BLaER1 treated with 17β-estradiol and CSF1 and Interleukin-3, amounts not matched to agents 10 nM and 100 nM (cell line): Measurements from ENCODE around the gene CCP110.

Experiments
- H3K27ac ChIP-seq, 11 experiments: shearing (Covaris generic); formaldehyde crosslinking; 2 replicates each; pipeline ENCODE4 v1.8.1; 2022
- H3K27me3 ChIP-seq, 11 experiments: shearing (Covaris generic); formaldehyde crosslinking; 2 replicates each; pipeline ENCODE4 v1.8.1; 2022
- H3K36me3 ChIP-seq, 11 experiments: shearing (Covaris generic); formaldehyde crosslinking; 2 replicates each; pipeline ENCODE4 v1.8.1; 2022
- H3K4me1 ChIP-seq, 10 experiments: shearing (Covaris generic); formaldehyde crosslinking; 2 replicates each; pipeline ENCODE4 v1.8.1; 2022
- H3K4me2 ChIP-seq, 11 experiments: shearing (Covaris generic); formaldehyde crosslinking; 2 replicates each; pipeline ENCODE4 v1.8.1; 2022
- H3K4me3 ChIP-seq, 10 experiments: shearing (Covaris generic); formaldehyde crosslinking; 2 replicates each; pipeline ENCODE4 v1.8.1; 2022
- H3K9ac ChIP-seq, 11 experiments: shearing (Covaris generic); formaldehyde crosslinking; 2 replicates each; pipeline ENCODE4 v1.8.1; 2022
- H3K9me3 ChIP-seq, 11 experiments: shearing (Covaris generic); formaldehyde crosslinking; replicated peaks in 1 of 11; 2 replicates each; pipeline ENCODE4 v1.8.1; 2022
- H4K20me1 ChIP-seq, 11 experiments: shearing (Covaris generic); formaldehyde crosslinking; 2 replicates each; pipeline ENCODE4 v1.8.1; 2022
- Cebpa-rat ChIP-seq, 11 experiments: shearing (Covaris generic); IDR thresholded peaks; 2 replicates each; pipeline ENCODE4 v1.8.1; 2022

CCP110 gene

DNA sequence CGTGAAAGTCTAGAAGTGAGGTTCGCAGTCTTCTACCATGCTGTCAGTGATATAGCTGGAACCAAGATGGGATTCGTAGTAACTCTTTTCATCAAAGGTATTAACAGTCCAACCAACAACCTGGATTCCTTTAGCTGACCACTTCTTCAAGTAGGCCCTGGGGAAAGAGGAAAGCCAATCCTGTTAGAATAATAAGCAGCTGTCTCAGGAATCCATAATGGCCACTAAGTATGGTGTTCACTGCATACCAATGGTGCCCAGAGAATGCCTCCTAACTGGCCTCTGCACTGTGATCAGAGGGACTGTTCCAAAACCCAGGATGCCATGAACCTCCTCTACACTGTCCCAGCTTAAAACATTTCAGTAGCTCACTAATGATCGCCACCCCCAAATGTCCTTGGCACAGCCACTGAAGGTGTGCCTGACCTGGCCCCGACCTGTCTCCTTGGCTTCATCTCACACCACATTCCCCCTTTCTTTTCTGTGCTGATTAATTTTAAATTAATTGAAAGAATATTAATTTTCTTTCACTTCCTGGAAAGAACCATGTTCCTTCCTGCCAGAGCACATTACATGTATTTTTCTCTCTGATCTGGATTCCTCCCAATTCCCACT, 20.2 kb upstream of the CCP110 start:
- peaks cover 79 to 100% (median 96%) of the 10 kb centered on the region in 11 experiments for H3K36me3 ChIP-seq

DNA sequence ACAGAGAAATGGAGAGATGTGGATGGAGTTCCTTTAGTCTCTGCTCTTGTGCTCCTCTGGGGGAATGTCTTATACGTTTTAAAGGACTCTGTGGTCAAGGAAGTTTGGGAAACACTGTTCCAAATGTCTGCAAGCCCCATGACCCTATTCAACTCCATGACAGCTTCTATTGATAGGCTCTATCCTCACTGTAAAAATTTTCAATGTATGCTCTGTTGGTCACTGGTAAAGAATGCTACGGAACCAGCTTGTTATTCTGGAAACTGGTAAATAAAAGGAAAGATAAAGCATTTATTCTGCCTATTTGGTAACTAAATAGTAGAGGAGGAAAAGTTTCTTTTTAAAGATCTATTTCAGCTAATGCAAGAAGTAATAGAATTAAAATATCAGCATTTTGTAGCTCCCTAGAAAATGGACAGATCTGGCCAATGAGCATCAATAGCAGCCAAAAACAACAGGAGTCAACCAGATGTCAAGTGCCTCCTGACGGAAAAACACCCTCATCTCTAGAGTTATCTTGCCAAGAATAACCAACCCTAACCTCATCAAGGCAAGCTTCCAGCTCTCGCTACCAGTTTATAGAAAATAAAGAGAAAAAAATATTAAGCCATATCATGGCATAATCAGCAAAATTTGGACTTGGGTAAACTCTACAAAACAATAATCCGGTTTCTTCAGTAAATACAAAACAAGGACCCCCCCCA, 18.0 kb upstream of the CCP110 start:
- Histone ChIP-seq H3K4me2 (no peak overlapping the region), H3K9ac (no peak overlapping the region), H3K4me1 (peaks cover 0 to 31% (median under 1%) of the 10 kb centered on the region in 10 experiments; a peak in 10 of 20 replicates), H3K36me3 (peaks cover 95 to 100% (median 97%) of the 10 kb centered on the region in 11 experiments), H3K27ac (no peak overlapping the region), H3K4me3 (no peak overlapping the region), H3K9me3 (no peaks in the 10 kb centered on the region), H4K20me1 (peaks cover 0 to 17% (median 0%) of the 10 kb centered on the region in 11 experiments; a peak in 4 of 22 replicates), H3K27me3 (no peaks in the 10 kb centered on the region)
- no peak for TF ChIP-seq Cebpa-rat (IDR thresholded peaks at IDR 0.05)

More for the DNA sequence above, 20.2 kb upstream of the CCP110 start:
- peaks cover 0 to 10% (median 0%) of the 10 kb centered on the region in 10 experiments; a peak in 3 of 20 replicates for H3K4me1 ChIP-seq
- H3K9me3 ChIP-seq = no peaks in the 10 kb centered on the region
- H3K27ac ChIP-seq = no peak overlapping the region
- no peaks in the 10 kb centered on the region for H3K27me3 ChIP-seq
- no peak overlapping the region for H3K4me2 ChIP-seq
- no peak overlapping the region for H3K9ac ChIP-seq
- H4K20me1 ChIP-seq = peaks cover 0 to 17% (median 0%) of the 10 kb centered on the region in 11 experiments; a peak in 4 of 22 replicates
- TF ChIP-seq Cebpa-rat (IDR thresholded peaks at IDR 0.05) = no peak
- no peak overlapping the region for H3K4me3 ChIP-seq

DNA sequence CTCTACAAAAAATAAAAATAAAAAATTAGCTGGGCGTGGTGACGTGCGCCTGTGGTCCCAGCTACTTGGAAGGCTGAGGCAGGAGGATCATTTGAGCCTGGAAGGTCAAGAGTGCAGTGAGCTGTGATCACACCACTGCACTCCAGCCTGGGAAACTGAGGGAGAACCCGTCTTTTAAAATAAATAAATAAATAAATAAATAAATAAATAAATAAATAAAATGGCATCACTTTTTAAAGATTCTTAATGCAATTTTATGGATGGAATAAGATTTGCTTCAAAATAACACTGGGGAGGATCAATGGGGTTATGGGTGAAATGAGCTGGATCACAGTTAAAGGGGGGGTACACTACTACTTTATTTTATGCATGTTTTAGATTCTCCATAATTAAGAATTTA, 16.8 kb upstream of the CCP110 start:
- Histone ChIP-seq H3K9ac (no peak overlapping the region), H3K4me3 (no peak overlapping the region), H3K9me3 (peaks cover 0 to 3% (median 0%) of the 10 kb centered on the region in 11 experiments; a peak in 1 of 22 replicates), H3K27ac (no peak overlapping the region), H3K36me3 (peaks cover 85 to 100% (median 92%) of the 10 kb centered on the region in 11 experiments), H3K4me2 (no peak overlapping the region), H3K27me3 (no peaks in the 10 kb centered on the region), H4K20me1 (peaks cover 0 to 12% (median 0%) of the 10 kb centered on the region in 11 experiments; a peak in 4 of 22 replicates), H3K4me1 (peaks cover 0 to 44% (median 3%) of the 10 kb centered on the region in 10 experiments; a peak in 10 of 20 replicates)
- no peak for TF ChIP-seq Cebpa-rat (IDR thresholded peaks at IDR 0.05)

DNA sequence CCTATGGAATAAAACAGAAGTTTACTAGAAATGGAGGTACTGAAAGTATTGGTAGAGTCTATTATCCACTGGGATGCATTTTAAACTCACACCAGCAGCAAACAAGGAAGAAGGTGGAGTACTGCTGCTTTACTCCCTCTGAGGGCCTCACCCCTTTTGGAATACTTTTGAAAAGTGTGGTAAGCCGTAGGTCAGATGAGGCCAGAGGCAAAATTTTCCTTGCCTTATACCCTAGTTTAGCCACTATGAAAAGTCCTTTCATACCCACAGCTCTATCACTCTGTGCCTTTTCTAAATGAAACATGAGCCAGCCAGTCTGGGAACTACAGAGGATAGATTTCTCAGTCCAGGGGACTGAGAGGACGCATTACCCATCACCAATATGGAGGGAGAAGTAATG, 15.9 kb upstream of the CCP110 start:
- TF ChIP-seq Cebpa-rat (IDR thresholded peaks at IDR 0.05) = no peak
- no peak overlapping the region for H3K9ac ChIP-seq
- H3K4me3 ChIP-seq = no peak overlapping the region
- H3K9me3 ChIP-seq = peaks cover 0 to 10% (median 3%) of the 10 kb centered on the region in 11 experiments; a peak in 6 of 22 replicates
- no peaks in the 10 kb centered on the region for H3K27me3 ChIP-seq
- H3K4me2 ChIP-seq = peak overlapping the region in 1 of 11 experiments; percentile 97; a peak in 2 of 22 replicates
- H3K4me1 ChIP-seq = peaks cover 0 to 53% (median 3%) of the 10 kb centered on the region in 10 experiments; a peak in 11 of 20 replicates
- H3K36me3 ChIP-seq = peaks cover 76 to 100% (median 91%) of the 10 kb centered on the region in 11 experiments
- H3K27ac ChIP-seq = no peak overlapping the region
- peaks cover 0 to 12% (median 0%) of the 10 kb centered on the region in 11 experiments; a peak in 4 of 22 replicates for H4K20me1 ChIP-seq

DNA sequence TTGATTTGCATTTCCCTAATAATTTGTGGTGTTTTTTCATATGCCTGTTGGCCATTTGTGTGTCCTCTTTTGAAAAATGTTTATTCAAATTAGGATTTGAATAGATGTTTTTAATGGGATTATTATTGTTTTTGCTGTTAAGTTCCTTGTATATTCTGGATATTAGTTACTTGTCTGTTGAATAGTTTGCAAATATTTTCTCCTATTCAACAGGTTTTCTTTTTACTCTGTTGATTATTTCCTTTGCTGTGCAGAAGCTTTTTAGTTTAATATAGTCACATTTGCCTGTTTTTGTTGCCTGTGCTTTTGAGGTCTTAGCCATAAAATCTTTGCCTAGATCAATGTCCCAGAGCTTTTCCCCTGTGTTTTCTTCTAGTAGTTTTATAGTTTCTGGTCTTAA, 11.4 kb upstream of the CCP110 start:
- Histone ChIP-seq H3K4me3 (no peak overlapping the region), H4K20me1 (peaks cover 0 to 5% (median 0%) of the 10 kb centered on the region in 11 experiments; a peak in 1 of 22 replicates), H3K4me1 (peaks cover 0 to 97% (median 20%) of the 10 kb centered on the region in 10 experiments; a peak in 17 of 20 replicates), H3K27me3 (no peaks in the 10 kb centered on the region), H3K27ac (peak overlapping the region in 7 of 11 experiments; percentile 48 to 86 (median 77); a peak in 11 of 22 replicates), H3K9ac (no peak overlapping the region), H3K4me2 (peak overlapping the region in 3 of 11 experiments; percentile 71 to 97 (median 89); a peak in 4 of 22 replicates), H3K9me3 (peaks cover 0 to 11% (median 4%) of the 10 kb centered on the region in 11 experiments; a peak in 6 of 22 replicates), H3K36me3 (peaks cover 54 to 95% (median 85%) of the 10 kb centered on the region in 11 experiments)
- no peak for TF ChIP-seq Cebpa-rat (IDR thresholded peaks at IDR 0.05)

DNA sequence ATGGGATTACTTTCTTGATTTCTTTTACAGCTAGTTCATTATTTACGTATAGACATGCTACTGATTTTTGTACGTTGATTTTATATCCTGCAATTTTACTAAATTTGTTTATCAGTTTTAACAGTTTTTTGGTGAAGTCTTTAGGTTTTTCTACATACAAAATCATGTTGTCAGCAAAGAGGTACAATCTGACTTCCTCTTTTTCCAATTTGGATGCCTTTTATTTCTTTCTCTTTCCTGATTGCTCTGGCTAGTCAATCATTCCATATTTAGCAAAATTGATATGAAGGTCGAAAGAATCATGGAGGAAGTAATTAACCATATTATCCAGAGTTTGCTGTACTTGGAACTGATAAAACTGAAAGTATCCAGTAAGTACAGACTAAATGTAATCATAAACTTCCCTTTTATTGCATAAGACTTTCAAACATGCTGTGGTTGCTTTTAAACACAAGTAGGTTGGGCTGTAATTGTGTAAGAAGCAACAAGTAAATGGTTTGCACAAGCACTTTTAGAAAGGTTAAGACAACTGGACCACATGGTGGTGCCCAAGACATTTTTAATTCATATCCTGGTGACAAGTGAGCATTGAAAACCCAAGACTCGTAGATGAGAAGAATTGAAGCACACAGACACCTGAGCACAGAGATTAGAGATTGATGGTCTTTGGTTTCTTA, 10.2 kb upstream of the CCP110 start:
- Histone ChIP-seq H4K20me1 (no peaks in the 10 kb centered on the region), H3K9ac (peak overlapping the region in 7 of 11 experiments; percentile 11 to 68 (median 55); a peak in 10 of 22 replicates), H3K9me3 (peaks cover 0 to 11% (median 4%) of the 10 kb centered on the region in 11 experiments; a peak in 6 of 22 replicates), H3K4me1 (peaks cover 0 to 100% (median 21%) of the 10 kb centered on the region in 10 experiments; a peak in 17 of 20 replicates), H3K4me3 (peak overlapping the region in 4 of 10 experiments; percentile 21 to 36 (median 29); a peak in 7 of 20 replicates), H3K27me3 (no peaks in the 10 kb centered on the region), H3K4me2 (peak overlapping the region in 10 of 11 experiments; percentile 14 to 97 (median 63); a peak in 18 of 22 replicates), H3K27ac (peak overlapping the region in 10 of 11 experiments; percentile 27 to 86 (median 64); a peak in 18 of 22 replicates), H3K36me3 (peaks cover 42 to 93% (median 74%) of the 10 kb centered on the region in 11 experiments)
- TF ChIP-seq Cebpa-rat (IDR thresholded peaks at IDR 0.05) = peak in 9 of 11 experiments; percentile 18 to 94 (median 65); a peak in 11 of 22 replicates

DNA sequence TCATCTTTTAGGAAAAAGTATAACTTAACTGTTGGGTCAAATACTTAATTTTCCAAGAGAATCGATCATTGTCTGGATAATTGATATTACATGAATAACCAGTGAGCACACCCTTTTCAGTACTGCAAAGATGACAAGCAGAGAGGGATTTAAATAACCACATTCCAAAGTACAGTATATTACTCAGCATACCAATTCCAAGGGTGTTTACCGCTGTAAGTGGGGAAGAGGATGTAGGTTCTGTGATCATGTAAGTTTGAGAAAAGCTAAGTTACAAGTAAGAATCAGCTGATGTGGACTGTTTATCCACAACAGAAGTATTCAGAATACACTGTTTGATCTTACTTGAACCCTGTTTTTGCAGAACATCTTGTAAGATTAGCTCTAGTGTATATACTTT, 8.0 kb upstream of the CCP110 start:
- Histone ChIP-seq H3K4me3 (peak overlapping the region in 2 of 10 experiments; percentile 10 to 93; a peak in 2 of 20 replicates), H3K36me3 (peaks cover 23 to 77% (median 58%) of the 10 kb centered on the region in 11 experiments), H3K9ac (peak overlapping the region in 2 of 11 experiments; percentile 48 to 60; a peak in 4 of 22 replicates), H3K4me2 (peak overlapping the region in 4 of 11 experiments; percentile 8 to 97 (median 90); a peak in 7 of 22 replicates), H3K9me3 (peaks cover 0 to 11% (median 4%) of the 10 kb centered on the region in 11 experiments; a peak in 6 of 22 replicates), H3K4me1 (peaks cover 11 to 99% (median 39%) of the 10 kb centered on the region in 10 experiments), H3K27me3 (no peaks in the 10 kb centered on the region), H4K20me1 (peaks cover 0 to 7% (median 0%) of the 10 kb centered on the region in 11 experiments; a peak in 7 of 22 replicates), H3K27ac (peak overlapping the region in 4 of 11 experiments; percentile 46 to 68 (median 53); a peak in 6 of 22 replicates)
- TF ChIP-seq Cebpa-rat (IDR thresholded peaks at IDR 0.05) = no peak
